Sigmoid colon (tissue), 4 donors: ENCODE results near the gene TBC1D23.

Experiments
- CTCF ChIP-seq, 4 experiments: fragments of 450-650 bp in 3 of 4; fragments of 200-600 bp in 1 of 4; IDR thresholded peaks; one replicate each; pipeline ENCODE4 v1.5.1; 2016 to 2019; ENCODE audit warnings: antibody characterized with exemption in 4 of 4, mild to moderate bottlenecking in 3 of 4, moderate library complexity in 2 of 4
- EP300 ChIP-seq, 4 donors: sonication (generic); formaldehyde crosslinking; IDR thresholded peaks; one replicate each; pipeline ENCODE4 v1.6.1; 2017; ENCODE audit warnings: antibody characterized with exemption in 4 of 4
- POLR2A ChIP-seq, 2 donors: fragments of 450-650 bp; IDR thresholded peaks; one replicate each; pipeline ENCODE4 v1.6.1; 2016; ENCODE audit warnings: antibody characterized with exemption in 2 of 2, mild to moderate bottlenecking in 2 of 2, moderate library complexity in 2 of 2
- POLR2AphosphoS5 ChIP-seq, 4 donors: sonication (generic); formaldehyde crosslinking; IDR thresholded peaks; one replicate each; pipeline ENCODE4 v1.6.1; 2017; ENCODE audit warnings: antibody characterized with exemption in 4 of 4

- TF ChIP-seq CTCF (IDR thresholded peaks at IDR 0.05) (no peak), EP300 (IDR thresholded peaks at IDR 0.05) (no peak), POLR2A (IDR thresholded peaks at IDR 0.05) (no peak), POLR2AphosphoS5 (IDR thresholded peaks at IDR 0.05) (no peak)
Measured at GRCh38 chr3:100361897-100362296, 101.1 kb downstream of the TBC1D23 start.
